Measurements from ENCODE around the gene TRDMT1. TPM values are rescaled to one million over a fixed set of nuclear protein-coding genes. Genes with fewer than 3 reads are reported as not detected.
"Not testable (repeated sequence)": the region's sequence is repeated elsewhere in the genome, so short reads cannot be mapped to it uniquely, and the experiment has no call there.

TRDMT1 gene
- total and polyA plus RNA-seq, 3 experiments from 2014 or later: 7.3 to 9.8 (median 8.3) TPM

DNA sequence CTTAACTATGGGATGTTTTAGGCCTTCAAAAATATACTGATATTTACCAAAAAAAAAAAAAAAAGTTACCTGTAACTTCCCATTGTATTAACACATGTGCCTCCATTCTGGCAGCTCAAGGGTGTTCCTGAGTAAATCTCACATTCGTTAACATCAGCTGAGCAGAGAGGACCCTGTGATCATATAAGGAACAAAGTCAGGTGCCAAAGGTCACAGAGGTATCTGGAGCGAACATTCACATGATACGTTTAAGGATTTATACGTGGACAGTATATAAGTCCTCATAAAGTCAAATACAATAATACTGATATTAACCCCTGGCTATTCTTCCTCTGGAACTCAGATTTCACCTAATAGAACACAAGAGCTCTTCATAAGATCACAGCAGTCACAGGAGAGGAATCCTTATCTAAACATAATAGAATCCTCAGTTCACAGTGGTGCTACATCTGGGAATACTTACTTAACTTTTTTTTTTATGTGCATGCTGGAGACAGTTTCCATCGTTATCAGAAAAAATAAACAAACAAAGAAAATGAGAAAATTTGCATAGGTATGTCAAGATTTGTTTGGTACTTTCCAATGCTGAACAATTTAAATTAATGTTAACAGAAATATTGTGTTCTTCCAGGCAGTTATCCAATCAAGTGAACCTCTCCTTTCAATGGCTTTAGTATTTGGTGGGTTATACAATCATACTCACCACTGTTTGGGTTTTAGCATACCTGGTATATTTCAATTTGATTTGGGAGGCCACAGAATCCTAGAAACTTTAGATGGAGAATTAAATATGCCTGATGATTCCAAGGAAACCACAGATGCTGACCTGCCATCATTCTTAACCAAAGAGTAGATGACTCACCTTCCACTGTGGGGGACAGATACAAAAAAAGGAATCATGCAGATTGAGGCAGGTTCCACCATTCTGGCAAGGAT is 78.5 kb downstream of the TRDMT1 start:
- peaks cover 0 to 6% (median 0%) of the 10 kb centered on the region in 3 donors for H3K4me1 Mint-ChIP-seq
- no peaks in the 10 kb centered on the region for H3K27me3 Mint-ChIP-seq
- DNase-seq: no peak
- H3K27ac ChIP-seq (ENCODE audit: low read depth, low read length): no peak overlapping the region
- H3K4me3 Mint-ChIP-seq: no peak overlapping the region
- H3K9me3 ChIP-seq (ENCODE audit: low read length): no peaks in the 10 kb centered on the region
- ChIA-PET CTCF (interaction anchor here (1.3 kb wide), 1 partner anchor 9 kb away, joined by 5 read pairs; no protein-coding TSS in a partner anchor), POLR2A (interaction anchor here (0.6 kb wide), 1 partner anchor 72 kb away, joined by 5 read pairs; no protein-coding TSS in a partner anchor)
- H3K36me3 Mint-ChIP-seq: peaks cover 5 to 34% (median 31%) of the 10 kb centered on the region in 3 donors
- H3K4me3 ChIP-seq (ENCODE audit: low read length): no peak overlapping the region
- H3K36me3 ChIP-seq (ENCODE audit: insufficient read depth, low read length): no peaks in the 10 kb centered on the region
- no peaks in the 10 kb centered on the region for H3K4me1 ChIP-seq (ENCODE audit: insufficient read depth, low read length)
- no peaks in the 10 kb centered on the region for H3K9me3 Mint-ChIP-seq
- H3K27me3 ChIP-seq (ENCODE audit: insufficient read depth, low read length, poor library complexity, severe bottlenecking): no peaks in the 10 kb centered on the region
- no peak overlapping the region for H3K27ac Mint-ChIP-seq

DNA sequence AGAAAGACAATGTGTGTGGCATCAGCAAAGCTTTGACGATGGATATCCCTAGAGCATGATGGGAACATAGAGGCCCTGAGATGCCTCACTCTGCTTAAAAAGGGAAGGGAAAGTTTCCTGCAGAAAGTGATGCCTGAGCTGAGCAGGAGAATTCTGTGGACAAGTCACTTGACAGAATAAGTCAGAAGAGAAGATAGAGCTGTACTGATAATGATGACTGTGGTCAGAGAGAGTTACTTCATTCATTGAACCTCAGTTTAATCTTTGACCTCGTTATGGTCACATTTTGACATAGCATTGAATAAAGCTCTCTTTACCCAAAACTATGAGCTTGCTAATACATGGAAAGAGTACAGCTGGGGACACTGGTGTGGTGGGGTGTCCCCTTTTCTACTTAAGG is 79.4 kb downstream of the TRDMT1 start:
- H3K4me3 Mint-ChIP-seq: no peak overlapping the region
- CTCF ChIA-PET: interaction anchor here (1.3 kb wide), 1 partner anchor 10 kb away, joined by 5 read pairs; no protein-coding TSS in a partner anchor

DNA sequence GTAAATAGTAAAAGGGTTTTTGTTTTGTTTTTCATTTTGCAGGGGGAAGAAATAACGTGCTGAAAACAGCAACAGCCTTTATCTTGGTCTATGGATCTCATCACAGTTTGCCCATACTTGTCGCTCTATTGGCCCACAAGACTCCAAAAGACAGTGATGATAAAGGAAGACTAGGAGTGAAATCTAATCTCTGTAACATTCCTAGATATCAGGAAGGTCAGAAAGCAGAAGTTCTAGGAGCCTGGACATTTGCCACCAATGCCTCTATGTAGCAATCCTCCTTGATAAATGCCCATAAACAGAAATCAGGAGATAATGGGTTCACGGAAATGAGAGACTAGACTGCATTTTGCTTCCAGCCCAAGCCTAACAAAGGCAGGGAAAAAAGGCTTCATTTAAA is 80.8 kb downstream of the TRDMT1 start:
- no peaks in the 10 kb centered on the region for H3K27me3 Mint-ChIP-seq
- H3K27ac Mint-ChIP-seq: no peak overlapping the region
- ChIA-PET CTCF (no interaction called here), POLR2A (no interaction called here)
- no peak for DNase-seq
- H3K9me3 Mint-ChIP-seq: no peaks in the 10 kb centered on the region
- peaks cover 0 to 2% (median 1%) of the 10 kb centered on the region in 3 donors for H3K4me1 Mint-ChIP-seq
- H3K4me3 Mint-ChIP-seq: no peak overlapping the region
- H3K27ac ChIP-seq (ENCODE audit: low read depth, low read length): no peak overlapping the region
- peaks cover 5 to 35% (median 28%) of the 10 kb centered on the region in 3 donors for H3K36me3 Mint-ChIP-seq
- H3K4me1 ChIP-seq (ENCODE audit: insufficient read depth, low read length): no peaks in the 10 kb centered on the region
- H3K27me3 ChIP-seq (ENCODE audit: insufficient read depth, low read length, poor library complexity, severe bottlenecking): no peaks in the 10 kb centered on the region
- no peaks in the 10 kb centered on the region for H3K9me3 ChIP-seq (ENCODE audit: low read length)
- no peak overlapping the region for H3K4me3 ChIP-seq (ENCODE audit: low read length)
- no peaks in the 10 kb centered on the region for H3K36me3 ChIP-seq (ENCODE audit: insufficient read depth, low read length)

More for the DNA sequence above, 79.4 kb downstream of the TRDMT1 start:
- no peaks in the 10 kb centered on the region for H3K9me3 Mint-ChIP-seq
- H3K4me3 ChIP-seq (ENCODE audit: low read length): no peak overlapping the region
- no peak for DNase-seq
- H3K27ac ChIP-seq (ENCODE audit: low read depth, low read length): no peak overlapping the region
- no peaks in the 10 kb centered on the region for H3K4me1 ChIP-seq (ENCODE audit: insufficient read depth, low read length)
- peaks cover 0 to 6% (median 0%) of the 10 kb centered on the region in 3 donors for H3K4me1 Mint-ChIP-seq
- no peaks in the 10 kb centered on the region for H3K27me3 ChIP-seq (ENCODE audit: insufficient read depth, low read length, poor library complexity, severe bottlenecking)
- no peaks in the 10 kb centered on the region for H3K36me3 ChIP-seq (ENCODE audit: insufficient read depth, low read length)
- H3K36me3 Mint-ChIP-seq: peaks cover 5 to 37% (median 31%) of the 10 kb centered on the region in 3 donors
- H3K9me3 ChIP-seq (ENCODE audit: low read length): no peaks in the 10 kb centered on the region
- H3K27me3 Mint-ChIP-seq: no peaks in the 10 kb centered on the region
- POLR2A ChIA-PET: no interaction called here
- peak overlapping the region in 2 of 8 donors; percentile 3 to 36 for H3K27ac Mint-ChIP-seq

GRCh38 chr10:17119845-17120244 is 81.6 kb downstream of the TRDMT1 start:
- H3K27me3 ChIP-seq (ENCODE audit: insufficient read depth, low read length, poor library complexity, severe bottlenecking): no peaks in the 10 kb centered on the region
- Mint-ChIP-seq H3K27ac (no peak overlapping the region), H3K9me3 (no peaks in the 10 kb centered on the region), H3K27me3 (no peaks in the 10 kb centered on the region), H3K36me3 (peaks cover 10 to 35% (median 30%) of the 10 kb centered on the region in 3 donors), H3K4me3 (no peak overlapping the region), H3K4me1 (peaks cover 4 to 10% (median 8%) of the 10 kb centered on the region in 3 donors)
- no peak overlapping the region for H3K4me3 ChIP-seq (ENCODE audit: low read length)
- ChIA-PET CTCF (no interaction called here), POLR2A (no interaction called here)
- no peaks in the 10 kb centered on the region for H3K9me3 ChIP-seq (ENCODE audit: low read length)
- no peak for DNase-seq
- H3K27ac ChIP-seq (ENCODE audit: low read depth, low read length): no peak overlapping the region
- H3K36me3 ChIP-seq (ENCODE audit: insufficient read depth, low read length): no peaks in the 10 kb centered on the region
- H3K4me1 ChIP-seq (ENCODE audit: insufficient read depth, low read length): no peaks in the 10 kb centered on the region

DNA sequence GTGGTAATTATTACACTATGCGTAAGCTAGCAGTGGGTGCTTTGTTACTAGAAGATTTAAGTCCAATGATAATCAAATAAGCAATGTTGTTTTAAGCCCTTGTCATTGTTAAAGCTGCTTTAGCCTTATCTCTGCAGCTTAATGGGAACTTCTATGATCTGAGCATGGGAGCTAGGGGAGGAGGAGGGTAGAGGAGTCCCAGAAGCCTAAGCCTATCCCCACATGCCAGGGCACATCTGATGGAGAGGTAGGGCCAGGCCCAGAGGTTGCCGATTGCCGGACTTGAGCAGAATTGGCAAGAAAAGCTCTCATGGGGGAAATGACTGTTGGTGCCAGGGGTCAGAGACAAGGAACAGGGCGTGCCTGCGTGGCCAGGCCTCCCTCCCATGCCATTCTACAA is 85.3 kb downstream of the TRDMT1 start:
- H3K4me1 ChIP-seq (ENCODE audit: insufficient read depth, low read length): no peaks in the 10 kb centered on the region
- Mint-ChIP-seq H3K27ac (peak overlapping the region in 1 of 8 donors; percentile 64), H3K9me3 (no peaks in the 10 kb centered on the region), H3K4me3 (no peak overlapping the region), H3K27me3 (no peaks in the 10 kb centered on the region), H3K4me1 (peaks cover 4 to 10% (median 8%) of the 10 kb centered on the region in 3 donors), H3K36me3 (peaks cover 16 to 31% (median 26%) of the 10 kb centered on the region in 3 donors)
- no peak overlapping the region for H3K4me3 ChIP-seq (ENCODE audit: low read length)
- CTCF ChIA-PET: no interaction called here
- H3K27me3 ChIP-seq (ENCODE audit: insufficient read depth, low read length, poor library complexity, severe bottlenecking): no peaks in the 10 kb centered on the region
- H3K9me3 ChIP-seq (ENCODE audit: low read length): no peaks in the 10 kb centered on the region
- POLR2A ChIA-PET: no interaction called here
- DNase-seq: no peak
- H3K27ac ChIP-seq (ENCODE audit: low read depth, low read length): no peak overlapping the region
- H3K36me3 ChIP-seq (ENCODE audit: insufficient read depth, low read length): no peaks in the 10 kb centered on the region

GRCh38 chr10:17115683-17116082 is 85.8 kb downstream of the TRDMT1 start:
- ChIA-PET POLR2A (no interaction called here), CTCF (no interaction called here)

GRCh38 chr10:17114878-17115444 is 86.5 kb downstream of the TRDMT1 start:
- H3K36me3 ChIP-seq (ENCODE audit: insufficient read depth, low read length); CTCF ChIA-PET; H3K4me3 Mint-ChIP-seq; POLR2A ChIA-PET; H3K9me3 Mint-ChIP-seq; H3K27me3 ChIP-seq (ENCODE audit: insufficient read depth, low read length, poor library complexity, severe bottlenecking); H3K4me3 ChIP-seq (ENCODE audit: low read length); H3K27me3 Mint-ChIP-seq; DNase-seq; H3K4me1 Mint-ChIP-seq; H3K4me1 ChIP-seq (ENCODE audit: insufficient read depth, low read length); H3K27ac ChIP-seq (ENCODE audit: low read depth, low read length); H3K9me3 ChIP-seq (ENCODE audit: low read length): not testable (repeated sequence)
- Mint-ChIP-seq H3K36me3 (peaks cover 11 to 29% (median 18%) of the 10 kb centered on the region in 3 donors), H3K27ac (peak overlapping the region in 3 of 8 donors; percentile 17 to 87 (median 54))

More at GRCh38 chr10:17115683-17116082, 85.8 kb downstream of the TRDMT1 start:
- no peaks in the 10 kb centered on the region for H3K36me3 ChIP-seq (ENCODE audit: insufficient read depth, low read length)
- Mint-ChIP-seq H3K4me3 (no peak overlapping the region), H3K36me3 (peaks cover 15 to 30% (median 24%) of the 10 kb centered on the region in 3 donors), H3K27ac (no peak overlapping the region), H3K27me3 (no peaks in the 10 kb centered on the region), H3K4me1 (peaks cover 4 to 10% (median 8%) of the 10 kb centered on the region in 3 donors), H3K9me3 (no peaks in the 10 kb centered on the region)
- H3K4me3 ChIP-seq (ENCODE audit: low read length): no peak overlapping the region
- H3K9me3 ChIP-seq (ENCODE audit: low read length): no peaks in the 10 kb centered on the region
- no peaks in the 10 kb centered on the region for H3K27me3 ChIP-seq (ENCODE audit: insufficient read depth, low read length, poor library complexity, severe bottlenecking)
- H3K4me1 ChIP-seq (ENCODE audit: insufficient read depth, low read length): no peaks in the 10 kb centered on the region
- DNase-seq: no peak
- no peak overlapping the region for H3K27ac ChIP-seq (ENCODE audit: low read depth, low read length)
